Activated CD8-positive, alpha-beta memory T cell treated with anti-CD3 and anti-CD28 coated beads for 36 hours (primary cell): ENCODE results near the gene MILR1. TPM values are rescaled to one million over a fixed set of nuclear protein-coding genes. Genes with fewer than 3 reads are reported as not detected.

Experiments used
- CTCF ChIA-PET: fragments of 350-600 bp; sonication (Branson Sonifier 250); formaldehyde crosslinking; loops from one replicate; lab custom pipeline; 2021; ENCODE audit warnings: antibody characterized with exemption; lab: Charles Lee
- POLR2A ChIA-PET: fragments of 350-600 bp; sonication (Branson Sonifier 250); formaldehyde crosslinking; loops from one replicate; lab custom pipeline; 2021; ENCODE audit warnings: antibody characterized with exemption; lab: Charles Lee
- total RNA-seq, 2 experiments: library from RNA; stranded (reverse); gene quantifications; one replicate each; pipeline ENCODE4 v1.2.3, GENCODE V29; 2021

The MILR1 gene
- total RNA-seq, 2 experiments from 2014 or later, result 0.75 to 1.2 TPM

GRCh38 chr17:64496348-64496785 lies 47.5 kb downstream of the MILR1 start:
- POLR2A ChIA-PET, result interaction anchor here (1.0 to 4.6 kb wide), 2 partner anchors 10 to 77 kb away, joined by 3 to 90 read pairs; partner anchors contain the start of genes CEP95 and DDX5
- CTCF ChIA-PET, result interaction anchor here (1.0 to 2.8 kb wide), 6 partner anchors 9 to 163 kb away, joined by 3 to 15 read pairs (median 7); partner anchors contain the start of gene CEP95

- CTCF ChIA-PET, result interaction anchor here (1.0 to 2.8 kb wide), 6 partner anchors 8 to 163 kb away, joined by 3 to 15 read pairs (median 7); partner anchors contain the start of gene CEP95
These were observed 48.1 kb downstream of the MILR1 start, which contains the start of gene POLG2 for GRCh38 chr17:64496786-64497564. Gene POLG2 (minus strand): TSS chr17:64497054. CDS start chr17:64496968, 86 bp downstream.

GRCh38 chr17:64497565-64498035 lies 48.7 kb downstream of the MILR1 start:
- POLR2A ChIA-PET, result interaction anchor here (0.5 to 4.6 kb wide), 3 partner anchors 9 to 291 kb away, joined by 3 to 90 read pairs (median 7); partner anchors contain the start of genes CEP95 and DDX5
- CTCF ChIA-PET, result interaction anchor here (0.7 to 2.8 kb wide), 5 partner anchors 8 to 152 kb away, joined by 3 to 15 read pairs (median 7); partner anchors contain the start of gene CEP95

More at GRCh38 chr17:64496786-64497564, 48.1 kb downstream of the MILR1 start, which contains the start of gene POLG2:
- POLR2A ChIA-PET, result interaction anchor here (0.5 to 4.6 kb wide), 3 partner anchors 9 to 291 kb away, joined by 3 to 90 read pairs (median 7); partner anchors contain the start of genes CEP95 and DDX5

GRCh38 chr17:64498308-64499203 lies 49.6 kb downstream of the MILR1 start:
- ChIA-PET CTCF (interaction anchor here (0.7 to 2.8 kb wide), 3 partner anchors 7 to 151 kb away, joined by 3 to 15 read pairs (median 3); no protein-coding TSS in a partner anchor), POLR2A (interaction anchor here (0.5 to 4.6 kb wide), 3 partner anchors 8 to 50 kb away, joined by 3 to 90 read pairs (median 4); partner anchors contain the start of genes CEP95 and DDX5)

GRCh38 chr17:64499805-64500486 lies 51.0 kb downstream of the MILR1 start:
- CTCF ChIA-PET, result interaction anchor here (0.9 to 1.6 kb wide), 2 partner anchors 80 to 149 kb away, joined by 3 read pairs; no protein-coding TSS in a partner anchor
- POLR2A ChIA-PET, result no interaction called here

- ChIA-PET POLR2A (no interaction called here), CTCF (interaction anchor here (1.6 kb wide), 1 partner anchor 149 kb away, joined by 3 read pairs; no protein-coding TSS in a partner anchor)
These were observed 51.6 kb downstream of the MILR1 start for GRCh38 chr17:64500487-64500859.

- CTCF ChIA-PET, result interaction anchor here (1.6 kb wide), 1 partner anchor 148 kb away, joined by 3 read pairs; no protein-coding TSS in a partner anchor
- POLR2A ChIA-PET, result no interaction called here
These were observed 52.2 kb downstream of the MILR1 start for GRCh38 chr17:64500862-64501765.

GRCh38 chr17:64502021-64502420 lies 53.1 kb downstream of the MILR1 start:
- POLR2A ChIA-PET, result interaction anchor here (0.8 kb wide), 1 partner anchor 9 kb away, joined by 3 read pairs; no protein-coding TSS in a partner anchor
- CTCF ChIA-PET, result interaction anchor here (0.8 kb wide), 1 partner anchor 441 kb away, joined by 3 read pairs; no protein-coding TSS in a partner anchor

GRCh38 chr17:64502809-64503208 lies 53.9 kb downstream of the MILR1 start:
- POLR2A ChIA-PET, result interaction anchor here (0.8 to 4.4 kb wide), 2 partner anchors 10 to 11 kb away, joined by 3 to 25 read pairs; no protein-coding TSS in a partner anchor
- CTCF ChIA-PET, result no interaction called here

- CTCF ChIA-PET, result interaction anchor here (1.4 kb wide), 1 partner anchor 10 kb away, joined by 5 read pairs; no protein-coding TSS in a partner anchor
These were observed 54.4 kb downstream of the MILR1 start for GRCh38 chr17:64503341-64503740.

GRCh38 chr17:64503821-64504768 lies 55.2 kb downstream of the MILR1 start:
- POLR2A ChIA-PET, result interaction anchor here (1.0 to 4.4 kb wide), 5 partner anchors 8 to 484 kb away, joined by 3 to 90 read pairs (median 5); partner anchors contain the start of genes ICAM2, POLG2 and SMURF2
- CTCF ChIA-PET, result interaction anchor here (1.4 to 1.5 kb wide), 2 partner anchors 11 to 13 kb away, joined by 4 to 5 read pairs; no protein-coding TSS in a partner anchor

More at GRCh38 chr17:64503341-64503740, 54.4 kb downstream of the MILR1 start:
- POLR2A ChIA-PET, result interaction anchor here (4.4 kb wide), 1 partner anchor 12 kb away, joined by 25 read pairs; no protein-coding TSS in a partner anchor

- ChIA-PET CTCF (interaction anchor here (1.4 to 1.5 kb wide), 3 partner anchors 8 to 14 kb away, joined by 4 to 15 read pairs (median 5); partner anchors contain the start of gene POLG2), POLR2A (interaction anchor here (0.6 to 4.4 kb wide), 11 partner anchors 9 to 731 kb away, joined by 3 to 90 read pairs (median 4); partner anchors contain the start of genes DDX42, ICAM2, POLG2 and SMURF2)
These were observed 55.9 kb downstream of the MILR1 start for GRCh38 chr17:64504769-64505339.

- CTCF ChIA-PET, result interaction anchor here (1.4 to 1.5 kb wide), 2 partner anchors 9 to 15 kb away, joined by 4 to 15 read pairs; partner anchors contain the start of gene POLG2
- POLR2A ChIA-PET, result interaction anchor here (0.6 to 4.4 kb wide), 13 partner anchors 9 to 732 kb away, joined by 3 to 90 read pairs (median 4); partner anchors contain the start of genes DDX42, ICAM2, POLG2 and SMURF2
These were observed 56.7 kb downstream of the MILR1 start for GRCh38 chr17:64505340-64506200.
